Amniotic stem cell (primary cell): ENCODE data around the gene NEU1.

ENCODE experiments used
- DNase-seq: peaks from one replicate; lab custom pipeline; 2025; lab: John Stamatoyannopoulos, UW

Gene NEU1

GRCh38 chr6:31896493-31896855, 33.9 kb upstream of the NEU1 start:
- no peak for DNase-seq

DNA sequence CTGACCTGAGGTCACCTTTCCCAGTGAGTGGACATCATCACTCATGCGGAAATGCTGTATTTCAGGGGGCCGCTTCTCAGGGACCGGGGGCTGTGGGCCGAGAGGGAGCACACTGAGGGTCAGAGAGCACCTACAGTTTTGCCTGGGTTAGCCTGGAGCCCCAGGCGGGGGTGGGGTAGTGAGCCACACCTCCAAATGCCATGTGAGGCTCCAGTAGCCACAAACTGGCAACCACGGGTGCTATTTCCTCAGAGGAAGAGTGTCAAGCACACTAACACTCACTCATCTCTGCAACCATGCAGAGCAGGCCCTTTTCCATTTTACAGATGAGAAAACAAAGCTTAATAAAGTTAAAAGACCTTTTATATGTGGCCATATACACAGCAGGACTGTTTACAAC, 30.2 kb upstream of the NEU1 start:
- DNase-seq: no peak

GRCh38 chr6:31889331-31889972, 26.8 kb upstream of the NEU1 start:
- DNase-seq: no peak

GRCh38 chr6:31888276-31889258, 25.9 kb upstream of the NEU1 start:
- DNase-seq: no peak

- no peak for DNase-seq
Measured at GRCh38 chr6:31887173-31888007, 24.8 kb upstream of the NEU1 start.

GRCh38 chr6:31886541-31886991, 23.9 kb upstream of the NEU1 start:
- no peak for DNase-seq

- no peak for DNase-seq
Measured at GRCh38 chr6:31884528-31885035, 22.0 kb upstream of the NEU1 start.

DNA sequence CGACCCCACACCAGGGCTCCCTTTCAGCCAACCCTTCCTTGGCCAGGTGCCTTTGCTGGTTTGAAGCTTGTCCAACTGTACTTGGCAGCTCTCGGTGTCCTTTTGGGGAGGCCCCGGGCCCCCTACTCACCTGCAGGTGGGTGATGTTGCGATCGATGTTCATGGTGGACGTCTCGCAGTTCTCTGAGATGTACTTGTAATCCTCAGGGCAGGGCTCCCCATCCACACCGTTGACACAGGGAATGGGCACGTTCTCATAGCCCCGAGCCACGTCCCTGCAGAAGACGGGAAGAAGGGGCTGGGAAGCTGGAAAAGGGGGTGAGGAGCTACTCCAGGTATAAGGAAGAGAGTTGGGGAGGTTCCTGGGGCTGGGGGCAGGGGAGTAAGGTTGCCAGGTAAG, 21.1 kb upstream of the NEU1 start:
- DNase-seq: no peak

DNA sequence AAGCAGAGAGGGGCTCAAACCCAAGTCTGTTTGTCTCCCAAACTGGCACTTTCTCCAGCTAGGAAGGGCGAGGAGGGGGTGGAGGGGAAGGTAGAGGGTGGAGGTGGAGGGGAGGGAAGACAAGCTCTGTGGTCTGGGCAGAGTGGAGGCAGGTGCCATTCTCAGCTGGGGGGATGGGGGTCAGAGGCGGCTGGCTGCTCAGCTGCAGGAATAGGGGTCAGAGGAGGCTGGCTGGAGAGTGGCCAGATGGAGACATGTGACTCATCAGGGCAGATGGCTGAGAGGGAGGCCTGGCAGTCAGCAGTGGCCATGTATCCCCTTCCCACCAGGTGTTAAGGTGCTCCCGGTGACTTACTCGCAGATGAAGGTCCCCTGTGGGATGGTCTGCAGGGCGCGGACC, 19.7 kb upstream of the NEU1 start:
- no peak for DNase-seq

- no peak for DNase-seq
Measured at GRCh38 chr6:31881136-31881859, 18.7 kb upstream of the NEU1 start.

DNA sequence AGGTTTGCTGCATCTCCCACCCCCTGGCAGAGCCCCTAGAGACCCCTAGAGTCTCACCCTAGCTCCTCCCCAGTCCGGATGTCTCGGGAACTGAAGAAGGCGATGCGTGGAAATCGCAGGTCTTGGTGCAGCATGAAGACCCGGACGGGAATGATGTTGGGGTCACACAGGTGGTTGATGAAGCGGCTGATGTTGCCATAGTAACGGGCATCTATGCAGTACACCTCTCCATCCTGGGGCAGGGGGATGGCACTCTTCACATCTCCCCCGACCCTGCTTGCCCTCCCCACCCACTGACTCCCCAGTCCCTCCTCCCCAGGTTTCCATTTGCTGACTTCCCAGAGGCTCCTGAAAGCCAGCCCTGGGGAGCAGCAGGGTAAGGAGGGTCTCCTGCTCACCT, 18.0 kb upstream of the NEU1 start:
- no peak for DNase-seq

DNA sequence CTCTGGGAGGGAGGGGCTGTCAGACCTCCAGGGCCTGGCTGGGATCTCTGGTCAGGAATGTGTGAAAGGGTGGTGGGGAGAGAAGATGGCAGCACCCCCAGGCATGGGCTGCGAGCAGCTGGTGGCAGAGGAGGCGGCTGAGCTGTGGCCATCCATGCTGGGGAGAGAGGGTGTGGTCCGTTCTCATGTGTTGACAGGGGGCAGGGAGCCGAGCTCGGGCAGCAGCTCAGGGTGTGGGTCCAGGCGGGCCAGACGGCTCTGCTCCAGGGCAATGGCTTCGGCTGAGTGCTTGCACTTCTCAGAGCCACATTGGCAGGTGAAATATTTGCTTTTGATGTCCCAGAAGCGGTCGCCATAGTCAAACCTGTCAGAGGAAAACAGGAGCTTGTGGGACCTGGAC, 17.3 kb upstream of the NEU1 start:
- no peak for DNase-seq

DNA sequence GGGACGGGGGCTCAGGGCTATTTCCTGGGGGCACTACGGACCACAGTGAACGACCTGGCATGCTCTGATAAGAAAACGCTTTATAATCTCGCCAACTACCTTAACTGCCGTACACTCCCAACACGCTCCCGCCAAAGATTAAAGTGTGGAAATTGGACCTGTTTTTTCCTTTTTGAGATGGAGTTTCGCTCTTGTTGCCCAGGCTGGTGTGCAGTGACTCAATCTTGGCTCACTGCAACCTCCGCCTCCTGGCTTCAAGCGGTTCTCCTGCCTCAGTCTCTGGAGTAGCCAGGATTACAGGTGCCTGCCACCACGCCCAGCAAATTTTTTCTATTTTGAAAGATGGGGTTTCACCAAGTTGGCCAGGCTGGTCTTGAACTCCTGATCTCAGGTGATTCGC, 16.5 kb upstream of the NEU1 start:
- no peak for DNase-seq

- no peak for DNase-seq
Measured at GRCh38 chr6:31878726-31879125, 16.1 kb upstream of the NEU1 start, which contains the start of gene SLC44A4. TSS of gene SLC44A4 (minus strand) at chr6:31878997. CDS start at chr6:31878980, 17 bp downstream.

DNA sequence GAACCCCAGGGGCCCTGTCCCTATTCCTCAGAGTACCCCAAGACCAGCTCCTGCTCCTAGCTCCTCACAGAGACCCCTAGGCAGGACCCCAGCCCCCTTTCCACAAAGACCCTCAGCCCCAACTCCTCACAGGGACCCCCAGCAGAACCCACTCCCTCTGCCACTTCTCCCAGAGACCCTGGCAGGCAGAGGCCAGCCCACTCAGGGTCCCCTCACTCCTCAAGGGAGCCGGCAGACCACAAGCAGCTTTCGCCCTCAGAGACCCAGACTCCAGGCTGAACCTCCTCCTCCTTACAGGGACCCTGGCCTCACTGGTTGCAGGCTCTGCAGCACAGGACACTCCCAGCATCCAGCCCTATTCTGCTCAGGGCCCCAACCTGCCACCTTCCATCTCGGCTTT, 15.6 kb upstream of the NEU1 start:
- no peak for DNase-seq

GRCh38 chr6:31877651-31878161, 15.1 kb upstream of the NEU1 start:
- no peak for DNase-seq

- DNase-seq: no peak
Measured at GRCh38 chr6:31877125-31877650, 14.6 kb upstream of the NEU1 start.

DNA sequence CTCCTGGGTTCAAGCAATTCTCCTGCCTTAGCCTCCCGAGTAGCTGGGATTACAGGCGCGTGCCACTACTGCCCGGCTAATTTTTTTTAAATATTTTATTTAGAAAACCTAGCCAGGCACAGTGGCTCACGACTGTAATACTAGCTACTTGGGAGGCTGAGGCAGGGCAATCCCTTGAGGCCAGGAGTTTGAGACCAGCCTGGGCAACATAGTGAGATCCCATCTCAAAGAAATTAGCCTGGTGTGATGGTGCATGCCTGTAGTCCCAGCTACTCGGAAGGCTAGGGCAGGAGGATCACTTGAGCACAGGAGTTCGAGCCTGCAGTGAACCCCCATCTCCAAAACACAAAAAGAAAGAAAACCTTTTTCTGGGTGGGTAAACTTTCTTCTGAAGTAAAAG, 13.7 kb upstream of the NEU1 start:
- DNase-seq: no peak

DNA sequence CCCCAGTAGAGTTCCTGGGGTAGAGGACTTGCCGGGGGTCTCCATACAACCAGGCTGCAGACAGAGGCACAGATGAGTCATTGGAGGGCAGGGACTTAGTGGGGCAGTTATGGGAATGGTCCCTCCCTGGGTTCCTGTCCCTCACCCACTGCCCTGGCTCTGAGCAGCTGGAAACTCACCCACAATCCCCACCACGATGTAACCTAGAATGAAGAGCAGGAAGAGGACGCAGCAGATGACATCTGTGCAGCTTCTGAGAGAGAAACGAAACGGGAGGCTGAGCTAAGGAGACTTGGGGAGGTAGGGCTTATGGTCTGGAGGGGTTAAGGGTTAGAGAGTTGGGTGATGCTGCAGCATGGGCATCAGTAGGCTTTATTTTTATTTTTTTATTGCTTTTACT, 13.3 kb upstream of the NEU1 start:
- no peak for DNase-seq

- no peak for DNase-seq
Measured at GRCh38 chr6:31874836-31875572, 12.4 kb upstream of the NEU1 start.
